GM20000 (cell line): ENCODE results near the gene VLDLR.
"Not testable (repeated sequence)": the region's sequence is repeated elsewhere in the genome, so short reads cannot be mapped to it uniquely, and the experiment has no call there.

Source experiments
- DNase-seq: peaks from one replicate; pipeline ENCODE4 v3.0.0; 2012; ENCODE audit warnings: low spot score
- CTCF ChIP-seq: IDR thresholded peaks from 2 replicates; pipeline ENCODE4 v1.5.1; 2012; ENCODE audit warnings: mild to moderate bottlenecking, control low read depth; ENCODE audit errors: extremely low read depth, missing control alignments

VLDLR gene

GRCh38 chr9:2691626-2692025 lies 70.0 kb downstream of the VLDLR start:
- no peak for TF ChIP-seq CTCF
- no peak for DNase-seq

GRCh38 chr9:2693056-2693455 lies 71.5 kb downstream of the VLDLR start:
- TF ChIP-seq CTCF: no peak
- DNase-seq: no peak

GRCh38 chr9:2697492-2697891 lies 75.9 kb downstream of the VLDLR start:
- DNase-seq: no peak
- no peak for TF ChIP-seq CTCF

GRCh38 chr9:2700398-2700797 lies 78.8 kb downstream of the VLDLR start:
- no peak for TF ChIP-seq CTCF
- DNase-seq: no peak

GRCh38 chr9:2700909-2701550 lies 79.4 kb downstream of the VLDLR start:
- TF ChIP-seq CTCF: no peak

GRCh38 chr9:2704504-2704903 lies 82.9 kb downstream of the VLDLR start:
- no peak for DNase-seq

More at GRCh38 chr9:2700909-2701550, 79.4 kb downstream of the VLDLR start:
- no peak for DNase-seq

GRCh38 chr9:2707256-2707655 lies 85.7 kb downstream of the VLDLR start:
- not testable (repeated sequence) for DNase-seq

More at GRCh38 chr9:2704504-2704903, 82.9 kb downstream of the VLDLR start:
- TF ChIP-seq CTCF: no peak
